ENCODE data around the gene TSKU. TPM values are rescaled to one million over a fixed set of nuclear protein-coding genes. Genes with fewer than 3 reads are reported as not detected.

The TSKU gene
- total RNA-seq, 1 experiment from 2014 or later: 8.2 TPM

DNA sequence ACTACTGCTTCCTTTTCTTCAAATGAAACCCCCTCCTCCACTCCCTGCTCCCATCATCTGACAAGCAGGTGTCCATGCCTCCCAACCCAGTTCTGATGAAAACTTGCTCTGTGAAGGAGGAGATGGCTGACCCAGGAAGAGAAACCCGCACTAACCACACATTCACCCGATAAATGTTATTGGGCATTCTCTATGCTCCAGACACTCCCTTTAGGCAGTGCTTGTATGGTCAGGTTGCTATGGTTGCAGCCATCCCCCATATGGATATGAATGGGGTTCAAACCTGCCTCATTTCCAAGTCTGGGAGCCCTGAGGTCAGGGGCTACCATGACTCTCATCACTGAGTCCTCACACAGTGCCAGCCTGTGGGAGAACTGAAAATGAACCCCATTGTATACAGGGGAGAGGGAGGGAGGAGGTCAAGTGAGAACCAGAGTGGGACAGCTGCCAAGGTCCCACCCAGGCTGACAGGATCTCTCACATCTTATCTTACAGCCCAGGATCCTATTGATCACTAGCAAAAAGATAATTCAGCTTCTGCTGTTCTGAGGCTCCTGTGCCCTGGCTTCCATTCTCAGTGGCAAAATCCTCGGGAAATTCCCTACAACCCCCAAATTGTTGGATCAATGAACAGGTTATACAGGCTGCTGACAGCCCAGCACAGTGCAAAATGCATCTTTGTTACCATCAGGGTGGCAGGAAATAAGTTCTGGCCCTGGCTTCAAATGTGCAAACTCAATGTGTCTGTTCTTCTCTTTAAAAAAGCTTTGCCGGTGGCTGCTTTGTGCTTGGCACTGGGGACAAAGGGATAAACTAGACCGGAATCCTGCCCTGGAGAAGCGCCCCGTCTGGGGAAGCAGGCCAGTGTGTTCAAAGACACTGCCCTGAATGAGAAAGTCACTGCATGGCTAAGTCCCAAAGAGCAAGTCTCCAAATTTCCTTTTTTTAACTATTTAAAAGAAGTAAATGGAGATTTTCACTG, 54.8 kb downstream of the TSKU start:
- Histone ChIP-seq H3K36me3 (no peaks in the 10 kb centered on the region), H3K4me3 (no peak overlapping the region), H3K9me3 (no peaks in the 10 kb centered on the region; the same call in 1 of the 2 replicates), H3K27me3 (peaks cover 29% of the 10 kb centered on the region)
- DNase-seq: no peak

DNA sequence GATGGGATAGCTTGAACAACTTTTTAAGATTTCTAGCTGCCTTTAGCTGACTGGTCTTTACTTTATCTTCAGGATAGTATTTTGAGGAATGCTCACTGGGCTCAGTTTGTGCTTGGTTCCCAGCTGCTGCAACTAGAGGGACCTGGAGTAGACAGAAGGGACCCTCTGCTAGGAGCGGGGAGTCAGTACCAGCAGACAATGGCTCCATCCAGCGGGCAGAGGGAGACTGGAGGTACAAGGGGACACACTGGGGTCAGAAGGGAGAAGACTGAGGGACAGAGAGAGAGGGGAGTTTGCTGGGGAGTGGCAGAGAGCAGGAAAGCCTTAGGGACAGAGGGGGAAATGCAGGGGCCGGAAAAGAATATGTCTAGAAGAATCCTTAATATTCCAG, 55.5 kb downstream of the TSKU start:
- H3K4me3 ChIP-seq: no peak overlapping the region
- no peaks in the 10 kb centered on the region for H3K9me3 ChIP-seq
- H3K36me3 ChIP-seq: no peaks in the 10 kb centered on the region
- H3K27me3 ChIP-seq: peaks cover 29% of the 10 kb centered on the region
- DNase-seq: no peak

DNA sequence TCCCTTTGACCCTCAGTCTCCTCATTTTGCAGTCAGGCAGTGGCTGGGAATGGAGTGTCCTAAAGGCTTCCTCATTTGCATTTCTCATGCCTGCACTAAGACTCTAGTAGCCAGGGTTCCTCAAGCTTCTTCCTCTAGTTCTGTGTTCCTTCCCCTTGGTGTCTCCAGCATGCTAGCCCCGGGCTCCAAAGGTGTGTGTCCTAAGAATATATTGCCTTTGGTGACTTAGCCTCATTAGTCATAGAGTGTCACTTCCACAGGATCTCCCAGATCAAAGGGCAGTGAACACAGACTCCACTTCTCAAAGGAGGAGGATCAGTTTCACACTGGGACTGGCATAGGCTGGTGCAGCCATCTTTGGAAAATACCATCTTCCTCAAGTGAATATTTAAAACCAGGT, 56.2 kb downstream of the TSKU start:
- no peak for DNase-seq
- H3K36me3 ChIP-seq: no peaks in the 10 kb centered on the region
- no peaks in the 10 kb centered on the region for H3K9me3 ChIP-seq
- H3K27me3 ChIP-seq: peaks cover 29% of the 10 kb centered on the region
- H3K4me3 ChIP-seq: no peak overlapping the region

DNA sequence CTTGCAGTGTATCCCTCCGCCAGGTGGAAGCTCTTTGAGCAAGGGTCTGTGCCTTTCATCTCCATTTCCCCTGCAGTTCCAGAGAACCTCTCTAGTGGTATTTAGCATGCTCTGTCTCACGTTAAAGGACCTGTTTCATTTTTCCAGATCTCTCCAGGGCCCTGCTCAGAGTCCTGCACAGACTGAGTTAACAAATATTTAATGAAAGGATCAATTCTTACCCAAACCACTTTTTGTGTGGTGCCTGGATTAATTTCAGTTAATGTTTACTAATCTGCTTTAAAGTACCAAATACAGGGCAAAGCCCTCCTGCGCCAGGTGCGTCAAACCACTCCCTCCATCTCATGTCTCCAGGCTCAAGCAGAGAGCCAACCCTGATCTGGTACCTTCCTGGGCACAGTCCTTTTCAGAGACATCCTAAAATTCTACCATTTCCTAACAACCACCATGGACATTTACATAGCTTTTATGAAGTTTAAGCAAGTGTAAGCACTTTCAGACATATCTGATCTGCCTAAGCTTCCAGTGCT, 58.8 kb downstream of the TSKU start:
- no peaks in the 10 kb centered on the region for H3K9me3 ChIP-seq
- DNase-seq: no peak
- peaks cover 29% of the 10 kb centered on the region for H3K27me3 ChIP-seq
- H3K4me3 ChIP-seq: no peak overlapping the region
- H3K36me3 ChIP-seq: no peaks in the 10 kb centered on the region

DNA sequence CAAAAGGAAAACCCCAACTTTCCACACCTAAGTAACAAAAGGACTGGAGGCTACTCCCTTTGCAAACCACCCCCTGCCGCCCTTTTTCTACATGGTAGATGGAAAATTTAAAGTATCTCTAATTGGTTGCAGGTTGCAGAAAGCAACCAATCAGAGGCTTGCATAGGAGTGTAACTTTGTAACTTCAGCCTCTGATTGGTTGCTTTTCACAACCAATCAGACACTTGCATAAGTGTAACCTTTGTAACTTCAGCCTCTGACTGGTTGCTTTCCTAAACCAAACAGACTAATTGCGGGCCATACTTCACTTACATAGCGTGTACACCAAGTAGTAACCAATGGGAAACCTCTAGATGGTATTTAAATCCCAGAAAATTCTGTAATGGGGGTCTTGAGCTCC, 60.8 kb downstream of the TSKU start:
- Histone ChIP-seq H3K4me3 (no peak overlapping the region), H3K36me3 (no peaks in the 10 kb centered on the region), H3K9me3 (no peaks in the 10 kb centered on the region), H3K27me3 (peaks cover 20% of the 10 kb centered on the region)
- DNase-seq: no peak

DNA sequence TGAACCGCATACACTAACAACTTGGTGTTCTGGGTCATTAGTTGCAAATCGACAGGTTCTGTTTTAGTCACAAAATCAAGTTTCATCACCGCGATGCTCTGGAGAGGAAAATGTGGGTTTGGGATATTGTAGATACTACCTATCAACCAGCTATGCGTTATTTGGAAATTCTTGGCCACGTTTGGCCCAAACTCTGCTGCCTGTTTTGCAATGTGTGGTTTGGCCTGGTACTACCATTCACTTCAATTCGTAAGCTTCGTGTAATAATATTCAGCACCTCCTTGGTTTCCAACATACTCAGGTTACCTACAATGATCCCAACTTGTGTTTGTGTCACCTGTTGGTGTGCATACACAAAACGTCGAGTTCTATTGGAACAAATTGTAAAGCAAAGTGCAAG, 61.4 kb downstream of the TSKU start:
- Histone ChIP-seq H3K4me3 (no peak overlapping the region), H3K9me3 (no peaks in the 10 kb centered on the region), H3K27me3 (peaks cover 20% of the 10 kb centered on the region), H3K36me3 (no peaks in the 10 kb centered on the region)
- DNase-seq: no peak

DNA sequence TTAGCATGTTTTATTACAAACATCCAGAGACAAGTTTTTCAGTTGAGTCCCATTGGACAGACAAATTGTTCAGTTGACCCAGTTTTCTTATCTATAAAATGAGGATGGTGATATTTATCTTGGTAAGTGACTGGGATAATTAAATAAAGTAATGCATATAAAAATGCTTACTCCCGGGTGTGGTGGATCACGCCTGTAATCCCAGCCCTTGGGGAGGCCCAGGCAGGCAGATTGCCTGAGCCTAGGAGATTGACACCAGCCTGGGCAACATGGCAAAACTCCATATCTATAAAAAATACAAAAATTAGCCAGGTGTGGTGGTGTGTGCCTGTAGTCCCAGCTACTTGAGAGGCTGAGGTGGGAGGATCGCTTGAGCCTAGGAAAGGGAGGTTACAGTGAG, 61.9 kb downstream of the TSKU start:
- peaks cover 14% of the 10 kb centered on the region; the same call in 1 of the 2 replicates for H3K27me3 ChIP-seq
- no peaks in the 10 kb centered on the region for H3K9me3 ChIP-seq
- no peaks in the 10 kb centered on the region for H3K36me3 ChIP-seq

DNA sequence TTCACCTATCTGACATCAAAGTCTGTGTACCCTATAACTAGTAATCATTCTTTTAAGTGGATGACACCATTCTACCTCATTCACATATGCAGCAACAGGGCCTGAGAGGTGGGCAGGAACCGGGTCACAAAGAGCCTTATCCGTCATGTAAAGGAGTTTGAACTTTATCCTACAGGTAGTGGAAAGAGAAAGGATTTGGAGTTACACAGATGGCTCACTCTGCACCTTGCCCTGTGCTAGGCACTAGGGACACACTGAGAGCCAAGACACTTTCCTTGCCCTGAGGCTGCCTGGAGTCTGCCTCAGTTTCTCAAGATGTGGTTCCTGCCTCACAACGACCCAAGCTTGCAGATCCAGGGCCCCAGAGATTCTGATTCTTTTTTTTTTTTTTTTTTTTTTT, 63.3 kb downstream of the TSKU start:
- no peak for DNase-seq
- Histone ChIP-seq H3K4me3 (no peak overlapping the region), H3K27me3 (peaks cover 5% of the 10 kb centered on the region; the same call in 1 of the 2 replicates)

More for the DNA sequence above, 61.9 kb downstream of the TSKU start:
- H3K4me3 ChIP-seq: no peak overlapping the region
- no peak for DNase-seq

More for the DNA sequence above, 63.3 kb downstream of the TSKU start:
- no peaks in the 10 kb centered on the region for H3K36me3 ChIP-seq
- H3K9me3 ChIP-seq: no peaks in the 10 kb centered on the region

Other genes with a start within 250 kb of the TSKU start
- not detected in 2 replicates for gene LRRC32, start 112.6 kb upstream of the TSKU start, total RNA-seq (2014; rRNA removed; shearing (Covaris generic); ENCODE audit: low replicate concordance)
- gene ACER3, start 77.6 kb downstream of the TSKU start, total RNA-seq (2014; rRNA removed; shearing (Covaris generic); ENCODE audit: low replicate concordance): 15.8 and 56.2 TPM in 2 replicates